ENCODE measurements around the gene FICD.
"Not testable (repeated sequence)": the region's sequence is repeated elsewhere in the genome, so short reads cannot be mapped to it uniquely, and the experiment has no call there.

Gene FICD

DNA sequence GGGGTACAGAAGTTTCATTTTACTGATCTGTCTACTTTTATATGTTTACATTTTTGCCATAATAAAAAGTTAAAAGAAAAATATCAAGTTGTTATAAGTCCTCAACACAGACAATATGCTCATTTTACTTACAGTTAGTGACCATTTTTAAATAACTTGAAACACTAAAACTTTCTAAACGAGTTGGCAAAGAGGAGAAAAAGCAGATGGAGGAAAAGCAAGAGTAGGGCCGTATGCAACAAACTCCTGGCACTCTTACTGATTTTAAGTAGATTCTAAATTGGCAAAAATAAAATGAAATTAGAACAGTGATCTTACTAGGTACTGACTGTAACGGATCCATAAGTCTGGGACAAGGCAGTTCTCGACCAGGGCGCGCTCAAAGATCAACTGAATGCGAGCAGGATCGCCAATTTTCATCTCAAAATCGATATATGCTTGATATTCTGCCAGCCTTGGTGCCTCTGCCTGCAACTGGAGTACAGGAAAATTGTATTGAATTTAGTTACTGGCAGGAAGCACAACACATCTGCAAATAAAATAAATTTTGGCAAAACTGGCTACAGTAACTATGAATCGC, 23.6 kb downstream of the FICD start:
- DNase-seq: no peak

DNA sequence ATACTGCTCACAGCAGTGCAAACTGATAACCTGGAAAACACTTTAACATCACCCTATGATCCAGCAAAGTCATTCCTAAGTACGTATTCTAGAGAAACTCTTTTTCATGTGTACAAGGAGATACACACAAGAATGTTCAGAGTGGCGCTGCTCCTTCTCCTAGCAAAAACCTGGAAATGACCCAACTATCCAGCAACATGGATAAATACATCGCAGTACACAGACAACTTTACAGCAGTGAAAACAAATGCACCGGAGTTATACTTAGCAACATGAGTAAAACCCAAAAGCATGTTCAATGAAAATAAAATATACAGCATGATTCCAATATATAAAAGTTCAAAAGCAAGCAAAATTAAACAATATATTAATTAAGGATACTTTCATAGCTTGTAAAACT, 27.2 kb downstream of the FICD start:
- DNase-seq: no peak

DNA sequence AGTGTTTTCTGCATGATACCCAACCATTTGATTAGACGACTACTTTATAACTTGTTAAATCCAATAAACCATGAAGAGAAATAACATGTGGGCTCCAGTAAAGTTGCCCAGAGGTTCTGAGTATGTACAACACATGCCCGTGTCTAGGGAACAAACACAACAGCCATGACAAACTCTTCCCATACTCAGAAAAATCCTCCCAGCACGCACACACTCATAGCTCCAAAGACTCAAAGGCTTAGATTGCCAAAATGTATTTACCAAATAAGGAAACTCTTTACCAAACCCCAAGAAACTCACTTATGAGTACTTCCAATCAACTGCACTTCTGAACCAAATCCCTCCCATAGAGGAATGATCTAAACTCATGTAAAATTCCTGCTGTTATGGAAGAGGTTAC, 28.6 kb downstream of the FICD start:
- no peak for DNase-seq

DNA sequence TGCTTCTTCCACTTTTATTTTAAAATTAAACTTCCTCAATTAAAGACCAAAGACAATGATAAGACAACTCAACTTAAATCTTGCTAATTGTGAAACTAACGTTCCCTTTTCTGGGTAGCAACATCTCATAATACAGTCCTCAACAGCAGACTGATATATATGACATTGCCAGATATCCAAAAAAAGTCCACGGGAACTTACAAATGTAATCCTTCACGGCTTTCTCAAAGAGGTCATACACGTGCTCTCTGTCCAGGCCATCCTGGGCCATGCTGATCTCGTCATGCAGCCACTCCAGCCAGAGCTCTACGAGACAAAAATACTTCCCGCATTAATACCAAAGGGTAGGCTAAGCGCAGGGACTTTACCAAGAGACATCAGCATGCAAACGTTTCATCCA, 32.6 kb downstream of the FICD start:
- no peak for DNase-seq

DNA sequence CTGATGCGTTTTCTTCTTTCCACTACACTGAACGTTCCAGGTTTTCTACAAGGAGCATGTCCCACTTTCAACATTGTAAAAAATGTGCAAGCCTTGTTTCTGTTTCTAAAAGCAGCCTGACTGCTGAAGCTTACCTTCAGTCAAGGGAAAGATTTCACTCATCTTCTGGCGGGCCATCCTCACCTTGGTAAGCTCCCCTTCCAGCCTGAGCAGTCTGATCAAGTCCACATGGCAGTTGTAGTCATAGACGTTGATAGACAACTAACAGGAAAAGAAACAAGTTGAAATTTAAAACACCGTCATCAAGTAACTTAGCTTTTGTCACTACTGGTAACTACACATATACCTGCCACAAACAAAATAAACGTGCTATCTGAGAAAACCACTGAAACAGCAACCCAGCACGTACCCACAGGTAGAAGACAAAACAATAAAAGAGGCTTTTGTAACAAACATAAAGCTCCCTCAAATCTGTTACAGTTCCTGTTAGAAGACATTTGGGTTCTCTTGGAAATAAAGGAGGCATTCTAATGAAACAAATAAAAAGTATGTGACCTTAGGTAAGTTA, 34.0 kb downstream of the FICD start:
- no peak for DNase-seq

DNA sequence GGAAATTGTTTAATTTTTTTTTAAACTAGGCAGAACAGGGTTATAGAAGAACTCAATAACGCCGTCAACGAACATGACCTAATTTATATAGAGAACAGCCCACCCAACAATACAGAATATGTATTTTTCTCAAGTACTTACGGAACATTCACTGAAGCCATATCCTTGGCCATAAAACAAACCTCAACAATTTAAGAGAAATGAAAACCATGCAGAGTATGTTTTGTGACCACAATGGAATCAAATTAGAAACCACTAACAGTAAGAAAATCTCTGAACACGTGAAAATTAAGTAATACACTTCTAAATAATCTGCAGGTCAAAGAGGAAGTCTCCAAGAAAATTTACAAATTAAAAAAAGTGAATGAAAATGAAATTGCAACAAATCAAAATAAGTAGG, 36.5 kb downstream of the FICD start:
- no peak for DNase-seq

DNA sequence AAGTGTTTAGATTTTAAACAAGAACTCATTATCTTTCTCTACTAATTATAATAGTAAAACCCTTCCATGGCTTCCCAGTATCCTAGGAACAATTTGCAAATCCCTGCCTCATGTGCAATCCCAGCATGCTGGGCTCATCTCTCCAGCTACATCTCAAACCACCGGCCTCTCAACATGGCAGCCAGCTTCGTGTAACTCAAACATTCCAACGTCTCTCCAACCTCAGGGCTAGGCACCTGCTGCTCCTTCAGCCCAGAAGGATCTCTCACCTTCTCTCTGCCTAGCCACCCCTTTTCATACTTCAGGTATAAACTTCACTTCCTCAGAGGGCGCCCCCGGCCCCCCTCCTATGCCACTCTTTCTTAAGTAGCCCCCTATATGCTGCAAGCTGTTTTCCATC, 38.7 kb downstream of the FICD start:
- DNase-seq: no peak

DNA sequence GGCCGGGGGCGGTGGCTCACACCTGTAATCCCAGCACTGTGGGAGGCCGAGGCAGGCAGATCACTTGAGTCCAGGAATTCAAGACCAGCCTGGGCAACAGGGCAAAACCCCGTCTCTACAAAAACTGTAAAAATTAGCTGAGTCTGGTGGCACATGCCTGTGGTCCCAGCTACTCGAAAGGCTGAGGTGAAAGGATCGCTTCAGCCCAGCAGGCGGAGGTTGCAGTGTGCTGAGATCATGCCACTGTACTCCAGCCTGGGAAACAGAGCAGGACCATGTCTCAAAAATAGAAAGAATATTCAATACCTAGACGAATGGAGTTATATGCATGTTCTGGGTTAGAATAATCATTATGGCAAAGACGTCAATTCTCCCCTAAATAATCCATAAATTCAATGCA, 40.3 kb downstream of the FICD start:
- DNase-seq: not testable (repeated sequence)

DNA sequence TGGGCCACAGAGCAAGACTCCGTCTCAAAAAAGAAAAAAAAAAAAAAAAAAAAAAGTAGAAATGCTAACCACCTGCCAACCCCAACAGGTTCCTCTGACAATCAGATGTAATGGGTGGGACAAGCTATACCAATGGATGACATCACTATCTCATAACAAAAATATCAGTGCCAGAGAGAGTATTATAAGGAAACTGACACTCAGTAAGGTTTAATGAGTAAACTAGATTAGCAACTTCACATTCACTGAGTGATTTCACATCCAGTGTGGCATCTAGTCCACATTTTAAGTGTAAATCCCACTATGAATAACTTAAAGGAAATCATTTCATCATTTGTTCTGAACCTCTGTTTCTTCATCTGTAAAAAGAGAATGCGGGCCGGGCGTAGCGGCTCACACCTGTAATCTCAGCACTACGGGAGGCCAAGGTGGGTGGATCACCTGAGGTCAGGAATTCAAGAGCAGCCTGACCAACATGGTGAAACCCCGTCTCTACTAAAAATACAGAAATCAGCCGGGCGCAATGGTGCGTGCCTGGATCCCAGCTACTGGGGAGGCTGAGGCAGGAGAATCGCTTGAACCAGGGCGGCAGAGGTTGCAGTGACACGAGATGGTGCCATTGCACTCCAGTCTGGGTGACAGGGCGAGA, 44.1 kb downstream of the FICD start:
- DNase-seq: no peak

DNA sequence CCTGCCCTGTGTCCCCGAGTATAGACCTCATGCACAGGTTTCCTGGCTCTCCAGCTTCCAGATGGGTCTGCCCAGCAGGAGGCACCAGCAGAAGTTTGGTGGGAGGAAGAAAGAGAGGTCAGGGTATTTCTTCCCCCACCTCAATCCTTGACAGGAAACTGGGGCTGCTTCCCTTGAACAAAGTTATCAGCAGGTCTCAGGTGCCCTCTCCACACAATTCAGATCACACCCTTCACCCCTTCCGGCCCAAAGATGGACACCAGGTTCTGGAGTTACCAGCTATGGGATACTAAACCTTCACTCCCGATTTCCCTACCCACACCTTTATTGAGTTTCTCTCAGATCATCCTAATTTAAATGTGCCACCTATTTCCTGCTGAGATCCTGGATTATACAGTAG, 44.7 kb downstream of the FICD start:
- no peak for DNase-seq

DNA sequence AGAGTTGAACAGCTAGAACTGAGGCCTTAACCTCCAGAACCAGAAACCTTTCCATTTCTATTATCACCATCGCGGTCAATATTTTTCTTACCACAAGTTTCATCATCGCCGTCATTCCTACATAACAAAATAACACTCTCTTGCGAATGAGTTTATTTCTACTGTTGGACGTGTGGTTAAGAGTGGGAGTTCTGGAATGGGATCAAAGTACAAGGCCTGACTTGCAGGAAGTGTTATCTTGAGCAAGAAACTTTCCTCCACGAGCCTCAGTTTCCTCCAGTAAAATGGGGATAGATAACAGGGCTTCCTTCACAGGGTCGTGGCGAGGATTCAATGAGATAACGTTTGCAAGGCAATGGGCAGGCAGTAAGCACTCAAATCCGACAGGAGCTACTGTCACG, 45.2 kb downstream of the FICD start:
- no peak for DNase-seq

DNA sequence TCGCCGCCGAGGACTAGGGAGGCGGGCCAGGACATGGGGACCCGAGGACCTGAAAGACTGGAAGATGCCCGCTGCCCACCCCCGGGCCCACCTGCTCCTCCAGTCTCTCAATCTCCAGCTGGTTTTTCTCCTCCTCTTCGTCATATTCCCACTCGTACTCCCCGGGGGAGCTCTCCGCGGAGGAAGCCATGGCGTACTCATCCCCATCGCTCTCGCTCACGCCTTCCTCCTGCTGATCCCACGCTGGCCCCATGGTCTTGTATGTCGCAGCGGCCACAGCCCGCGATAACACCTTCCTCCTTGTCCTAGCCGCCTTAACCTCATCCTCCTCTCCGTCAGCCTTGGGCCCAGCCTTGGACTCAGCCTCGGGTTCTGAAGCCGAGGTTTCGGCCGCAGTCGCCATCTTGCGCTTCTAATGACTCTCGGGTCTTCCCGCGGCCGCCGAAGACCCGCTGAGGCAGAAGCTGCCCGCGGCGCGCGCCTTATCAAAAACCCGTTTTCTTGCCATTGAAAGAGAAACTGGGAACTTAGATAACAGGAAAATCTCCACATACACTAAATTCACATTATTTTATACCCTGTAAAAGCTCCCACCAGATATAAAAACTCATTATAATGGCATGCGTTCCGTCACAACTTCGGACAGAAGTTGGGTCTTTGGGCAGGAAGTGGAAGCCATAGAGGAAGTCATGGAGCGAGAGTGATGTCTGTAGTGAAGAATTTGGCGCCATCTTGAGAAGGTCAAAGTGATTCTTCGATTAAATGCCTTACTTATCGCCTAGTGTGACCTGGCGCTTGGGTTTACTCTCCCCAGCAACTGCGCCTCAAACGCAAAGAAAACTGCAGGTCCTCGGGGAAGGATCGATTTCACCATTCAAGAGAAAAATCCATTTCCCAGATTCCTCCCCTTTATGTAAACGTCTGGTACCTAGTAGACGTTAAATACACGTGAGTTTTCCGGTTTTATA, 46.0 kb downstream of the FICD start, which contains the start of gene SART3:
SART3 (minus strand) TSS at position 422 of the 968 bp plus-strand sequence; CDS start at position 403, 19 bp downstream.
- peak; percentile 76 for DNase-seq

DNA sequence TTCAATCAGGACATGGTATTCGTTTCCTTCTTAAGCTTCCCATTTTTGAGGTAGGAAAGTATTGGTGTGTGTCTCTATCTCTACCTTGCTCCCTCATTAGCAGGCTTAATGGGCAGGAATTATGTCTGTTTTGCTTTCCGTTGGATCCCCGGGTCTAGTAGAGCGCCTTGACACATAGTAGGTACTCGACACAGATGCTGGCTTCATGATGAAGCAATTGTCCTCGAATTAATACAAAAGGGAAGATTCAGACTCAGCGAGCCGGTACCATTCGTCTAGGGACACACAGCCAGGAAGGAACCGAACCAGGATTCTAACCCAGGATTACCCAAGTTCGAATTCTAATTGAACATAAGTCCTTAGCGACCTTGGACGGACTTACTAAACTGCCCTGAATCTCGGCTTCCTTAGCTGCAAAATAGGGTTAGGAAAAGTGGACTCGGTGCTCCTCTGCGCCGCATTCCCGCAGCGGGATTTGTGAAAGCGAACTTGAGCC, 46.8 kb downstream of the FICD start:
- DNase-seq: no peak

DNA sequence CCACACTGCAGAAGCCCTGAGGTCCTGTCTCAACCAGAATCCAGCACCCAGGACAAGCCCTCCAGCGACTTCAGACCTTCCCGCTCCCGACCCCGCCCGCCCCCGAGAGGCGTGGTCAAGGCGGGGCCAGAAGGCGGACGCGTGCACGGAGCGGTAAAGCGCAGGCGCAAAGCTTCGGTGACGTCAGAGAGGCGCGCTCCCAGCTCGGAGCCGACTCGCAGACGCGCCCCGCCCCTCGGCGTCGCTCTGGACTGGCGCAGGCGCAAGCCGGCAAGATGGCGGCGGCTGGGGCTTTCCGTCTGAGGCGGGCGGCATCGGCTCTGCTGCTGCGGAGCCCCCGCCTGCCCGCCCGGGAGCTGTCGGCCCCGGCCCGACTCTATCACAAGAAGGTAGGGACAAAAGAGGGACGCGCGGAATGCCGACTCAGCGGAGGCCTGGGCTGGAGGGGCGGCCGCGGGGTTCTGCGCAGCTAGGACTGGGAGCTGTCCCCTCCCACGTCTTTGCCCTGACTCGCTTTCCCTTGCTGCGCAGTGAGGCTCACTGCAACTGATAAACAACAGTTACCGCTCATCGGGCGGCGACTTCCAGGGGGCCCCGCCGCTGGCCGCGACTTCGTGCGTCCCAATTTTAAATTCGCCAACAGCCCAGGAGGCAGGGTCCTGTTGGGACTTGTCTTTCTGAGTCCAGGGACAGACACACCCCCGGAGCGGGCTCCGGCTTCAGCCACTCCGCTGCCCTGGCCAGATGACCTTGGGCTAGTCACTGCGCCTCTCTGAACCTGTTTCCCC, 47.5 kb downstream of the FICD start, which contains the start of gene ISCU:
ISCU (plus strand) TSS at position 249 of the 788 bp plus-strand sequence; CDS start at position 276, 27 bp downstream.
- peak; percentile 99 for DNase-seq

DNA sequence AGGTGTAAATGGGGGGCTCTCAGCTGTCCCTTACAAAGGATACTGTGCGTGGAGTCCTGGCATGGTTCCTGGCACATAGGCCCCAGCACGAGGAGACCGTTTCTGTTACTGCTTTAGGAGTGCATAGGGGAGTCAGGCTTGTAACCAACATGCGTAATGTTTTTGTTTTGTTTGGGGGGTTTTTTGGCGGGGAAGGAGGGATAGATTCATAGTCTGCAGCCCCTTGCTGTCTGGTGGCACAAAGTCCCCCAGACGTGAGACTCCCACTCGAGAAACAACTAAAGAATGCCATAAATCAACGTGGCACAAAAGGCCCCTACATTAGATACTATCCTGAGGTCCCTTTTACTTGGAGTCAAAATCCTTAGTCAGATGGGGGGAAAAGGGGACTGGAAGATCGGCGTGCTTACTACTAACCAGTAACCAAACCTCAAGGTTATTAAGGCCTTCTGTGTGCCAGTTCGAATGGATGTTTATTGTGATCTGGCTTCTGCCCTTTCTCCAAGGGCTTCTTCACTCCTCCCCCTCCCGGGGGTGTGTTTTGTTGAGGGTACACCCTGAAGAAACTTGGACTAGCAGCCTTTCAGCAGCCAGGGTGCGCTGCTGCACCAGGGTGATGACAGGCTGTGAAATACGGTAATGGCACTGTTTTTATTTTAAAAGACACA, 48.2 kb downstream of the FICD start:
- DNase-seq: peak; percentile 77

DNA sequence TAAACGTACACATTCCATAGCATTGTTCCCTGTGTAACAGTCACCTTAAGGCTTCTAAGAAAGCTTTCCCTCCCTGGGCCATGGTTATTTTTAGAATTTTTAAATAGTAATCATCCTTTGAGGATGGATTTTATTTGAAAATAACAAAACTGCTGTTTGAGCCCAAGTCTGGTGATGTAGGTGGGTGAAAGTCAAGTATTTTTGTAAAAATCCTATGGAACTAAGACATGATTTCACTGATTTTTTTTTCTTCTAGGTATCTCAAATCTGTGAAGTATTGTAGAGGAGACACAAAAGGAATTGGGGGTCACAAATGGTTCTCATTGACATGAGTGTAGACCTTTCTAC, 48.7 kb downstream of the FICD start:
- DNase-seq: no peak

DNA sequence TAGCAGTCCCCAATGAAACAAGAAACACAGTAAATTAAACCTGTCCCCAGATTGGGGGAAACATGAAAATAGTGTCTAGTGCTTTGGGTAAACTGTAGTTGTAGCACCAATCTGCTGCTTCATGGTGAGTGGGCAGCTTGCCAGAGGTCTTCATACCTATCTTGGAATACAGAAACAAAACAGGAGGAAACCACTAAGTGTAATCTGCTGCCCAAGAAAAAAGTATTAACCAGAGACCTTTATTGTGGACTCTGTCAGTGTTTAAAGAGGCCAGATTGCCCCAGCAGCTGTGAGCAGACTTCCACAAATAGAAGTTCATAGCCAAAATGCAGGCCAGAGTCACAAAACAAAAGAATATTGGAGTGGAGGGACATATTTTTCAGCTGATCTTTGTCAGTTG, 49.6 kb downstream of the FICD start:
- DNase-seq: no peak

DNA sequence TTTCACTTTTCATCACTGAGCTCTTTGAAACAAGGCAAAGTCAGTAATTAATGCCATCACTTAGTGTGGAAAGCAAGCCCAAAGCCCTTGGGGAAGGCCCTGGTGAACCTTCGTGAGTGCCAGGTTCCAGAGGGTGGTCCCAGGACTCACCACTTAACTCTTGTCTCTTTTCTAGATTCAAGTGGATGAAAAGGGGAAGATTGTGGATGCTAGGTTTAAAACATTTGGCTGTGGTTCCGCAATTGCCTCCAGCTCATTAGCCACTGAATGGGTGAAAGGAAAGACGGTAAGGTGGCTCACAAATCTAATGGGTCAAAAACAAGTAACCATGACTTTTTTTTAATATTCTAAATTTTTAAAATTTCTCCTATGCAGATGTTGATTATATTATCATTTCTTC, 50.1 kb downstream of the FICD start:
- DNase-seq: no peak

DNA sequence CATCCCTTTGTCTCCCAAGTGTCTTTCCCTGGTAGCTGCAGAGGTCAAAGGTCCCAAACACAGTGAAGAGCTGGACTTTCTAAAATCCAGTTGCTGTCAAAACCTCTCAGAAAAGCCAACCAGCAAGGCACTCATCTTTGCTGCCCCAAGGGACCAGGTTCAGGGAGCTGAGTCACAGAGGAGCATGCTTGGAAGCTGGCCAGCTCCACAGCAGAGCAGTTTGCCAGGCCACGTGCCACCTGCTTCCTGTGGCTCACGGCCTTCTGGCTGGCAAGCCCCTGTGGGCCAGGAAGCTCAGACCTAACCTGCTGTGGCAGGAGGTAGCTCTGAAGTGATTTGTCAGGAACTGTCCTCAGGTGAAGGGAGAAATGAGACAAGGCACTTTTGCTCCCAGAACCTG, 50.9 kb downstream of the FICD start:
- DNase-seq: peak; percentile 50

DNA sequence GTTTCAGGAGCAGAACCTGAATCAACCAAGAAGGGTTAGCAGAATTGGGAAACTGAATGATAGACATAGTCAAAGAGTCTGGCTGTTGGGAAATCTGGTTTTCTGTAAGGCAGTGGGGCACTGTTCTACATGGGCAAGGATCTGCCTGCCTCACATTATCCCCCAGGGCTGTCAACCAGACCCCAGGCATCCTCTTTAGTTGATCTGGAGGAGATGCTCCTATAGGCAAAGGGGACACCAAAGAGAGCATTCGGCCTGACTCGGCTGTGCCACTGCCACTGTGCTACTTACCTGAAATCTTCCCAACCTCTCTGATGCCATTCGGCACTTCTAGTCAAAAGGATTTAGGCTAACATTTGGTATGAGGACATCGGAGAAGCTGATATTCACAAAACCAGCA, 51.4 kb downstream of the FICD start:
- no peak for DNase-seq

DNA sequence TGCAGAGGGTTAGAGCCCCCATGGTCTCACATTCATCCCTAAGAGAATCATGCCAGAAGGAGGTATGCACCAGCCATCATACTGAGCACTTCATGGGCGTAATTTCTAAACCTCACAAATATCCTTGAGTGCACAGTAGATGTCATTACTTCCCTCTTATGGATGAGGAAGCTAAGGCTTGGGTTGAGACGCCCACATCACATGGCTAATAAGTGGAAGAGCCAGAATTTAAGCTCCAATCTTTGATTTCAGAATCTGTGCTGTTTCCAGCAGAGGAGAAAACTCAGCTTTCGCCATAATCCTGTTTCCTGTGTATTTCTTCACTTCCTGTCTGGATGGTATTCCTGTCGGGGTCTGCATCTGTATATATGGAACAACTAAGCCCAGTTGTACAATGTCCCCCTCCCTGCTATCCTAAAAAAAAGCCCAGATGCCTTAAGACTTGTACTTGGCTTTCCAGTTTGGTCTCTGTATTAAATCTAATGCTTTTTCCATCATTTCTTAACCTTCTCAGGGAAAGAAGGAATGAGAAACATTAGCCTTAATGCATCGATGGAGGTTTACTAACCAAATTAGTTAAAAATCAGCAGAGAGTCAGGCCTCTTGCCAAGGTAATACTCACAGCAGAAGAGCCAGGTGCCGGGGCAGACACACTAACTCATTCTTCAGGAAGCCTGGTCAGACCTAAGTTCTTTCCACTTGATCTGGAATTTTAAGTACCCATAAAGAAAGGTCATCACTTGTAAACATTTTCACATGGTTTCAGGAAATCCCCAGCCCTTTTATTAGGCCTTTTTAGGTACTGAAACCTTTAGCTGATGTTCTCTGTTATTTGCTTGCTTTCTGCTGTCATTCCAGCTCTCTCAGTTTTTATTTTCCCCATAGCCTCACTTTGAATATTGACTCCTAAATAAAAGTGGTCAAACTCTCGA, 52.6 kb downstream of the FICD start:
- no peak for DNase-seq
